SK-N-MC (cell line): Measurements from ENCODE around the gene METTL1.

ENCODE experiments used
- EZH2 ChIP-seq: fragments of 200-600 bp; sonication (generic); IDR thresholded peaks from one replicate; pipeline ENCODE4 v1.6.1; 2017; ENCODE audit warnings: antibody characterized with exemption
- POLR2AphosphoS5 ChIP-seq: IDR thresholded peaks from 2 replicates; pipeline ENCODE4 v1.6.1; 2012; ENCODE audit warnings: mild to moderate bottlenecking, low read depth, low read length, borderline replicate concordance

- no peak for TF ChIP-seq POLR2AphosphoS5
- no peak for TF ChIP-seq EZH2
Observed at GRCh38 chr12:57732270-57732669, 39.6 kb downstream of the METTL1 start.
